ENCODE measurements around the gene ILKAP.

ILKAP gene

DNA sequence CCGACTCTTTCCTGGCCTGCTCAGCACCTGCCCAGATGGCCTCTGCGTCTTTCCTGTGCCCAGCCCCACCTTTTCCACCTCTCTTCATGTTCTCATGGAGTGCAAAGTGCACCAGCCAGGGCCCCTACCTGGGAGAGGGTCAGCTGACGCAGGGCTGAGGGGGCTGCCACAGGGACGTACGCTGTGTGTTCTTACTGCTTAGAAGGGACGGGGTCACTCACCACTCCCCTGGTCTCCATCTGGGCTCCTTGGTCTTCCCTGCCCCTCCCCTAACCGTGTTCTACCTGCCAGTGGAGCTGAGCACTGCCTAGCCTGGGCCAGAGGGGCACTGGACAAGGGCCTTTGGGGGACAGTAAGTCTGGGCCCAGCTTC is 36.2 kb downstream of the ILKAP start:
- Histone ChIP-seq H2AFZ (ENCODE audit: low read length) (no peak overlapping the region), H3K9me3 (replicated peaks; ENCODE audit: insufficient read depth, low read length) (no peaks in the 10 kb centered on the region), H3K79me2 (ENCODE audit: low read length) (no peaks in the 10 kb centered on the region), H3K9ac (ENCODE audit: low read length) (no peak overlapping the region), H3K27me3 (replicated peaks; ENCODE audit: insufficient read depth, low read length) (no peaks in the 10 kb centered on the region), H3K4me1 (ENCODE audit: low read length) (no peaks in the 10 kb centered on the region), H3K9me2 (replicated peaks; ENCODE audit: insufficient read depth, low read length) (no peaks in the 10 kb centered on the region), H4K20me1 (ENCODE audit: insufficient read depth, low read length) (no peaks in the 10 kb centered on the region), H3K4me2 (ENCODE audit: low read depth, low read length) (no peak overlapping the region), H3K27ac (ENCODE audit: low read length) (no peak overlapping the region), H3F3A (ENCODE audit: insufficient read depth, low read length) (no peaks in the 10 kb centered on the region), H3K36me3 (replicated peaks; ENCODE audit: insufficient read depth, low read length) (no peaks in the 10 kb centered on the region), H3K4me3 (ENCODE audit: low read length) (no peak overlapping the region)
- no peak for DNase-seq
- TF ChIP-seq, protein P1, sequence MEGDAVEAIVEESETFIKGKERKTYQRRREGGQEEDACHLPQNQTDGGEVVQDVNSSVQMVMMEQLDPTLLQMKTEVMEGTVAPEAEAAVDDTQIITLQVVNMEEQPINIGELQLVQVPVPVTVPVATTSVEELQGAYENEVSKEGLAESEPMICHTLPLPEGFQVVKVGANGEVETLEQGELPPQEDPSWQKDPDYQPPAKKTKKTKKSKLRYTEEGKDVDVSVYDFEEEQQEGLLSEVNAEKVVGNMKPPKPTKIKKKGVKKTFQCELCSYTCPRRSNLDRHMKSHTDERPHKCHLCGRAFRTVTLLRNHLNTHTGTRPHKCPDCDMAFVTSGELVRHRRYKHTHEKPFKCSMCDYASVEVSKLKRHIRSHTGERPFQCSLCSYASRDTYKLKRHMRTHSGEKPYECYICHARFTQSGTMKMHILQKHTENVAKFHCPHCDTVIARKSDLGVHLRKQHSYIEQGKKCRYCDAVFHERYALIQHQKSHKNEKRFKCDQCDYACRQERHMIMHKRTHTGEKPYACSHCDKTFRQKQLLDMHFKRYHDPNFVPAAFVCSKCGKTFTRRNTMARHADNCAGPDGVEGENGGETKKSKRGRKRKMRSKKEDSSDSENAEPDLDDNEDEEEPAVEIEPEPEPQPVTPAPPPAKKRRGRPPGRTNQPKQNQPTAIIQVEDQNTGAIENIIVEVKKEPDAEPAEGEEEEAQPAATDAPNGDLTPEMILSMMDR (IDR thresholded peaks at IDR 0.05; ENCODE audit: low read length) = no peak
- no peak for TF ChIP-seq EZH2phosphoT487 (IDR thresholded peaks at IDR 0.05; ENCODE audit: low read length)
- TF ChIP-seq EZH2 (optimal IDR thresholded peaks at IDR 0.05; ENCODE audit: low read depth, low read length) = no peak

DNA sequence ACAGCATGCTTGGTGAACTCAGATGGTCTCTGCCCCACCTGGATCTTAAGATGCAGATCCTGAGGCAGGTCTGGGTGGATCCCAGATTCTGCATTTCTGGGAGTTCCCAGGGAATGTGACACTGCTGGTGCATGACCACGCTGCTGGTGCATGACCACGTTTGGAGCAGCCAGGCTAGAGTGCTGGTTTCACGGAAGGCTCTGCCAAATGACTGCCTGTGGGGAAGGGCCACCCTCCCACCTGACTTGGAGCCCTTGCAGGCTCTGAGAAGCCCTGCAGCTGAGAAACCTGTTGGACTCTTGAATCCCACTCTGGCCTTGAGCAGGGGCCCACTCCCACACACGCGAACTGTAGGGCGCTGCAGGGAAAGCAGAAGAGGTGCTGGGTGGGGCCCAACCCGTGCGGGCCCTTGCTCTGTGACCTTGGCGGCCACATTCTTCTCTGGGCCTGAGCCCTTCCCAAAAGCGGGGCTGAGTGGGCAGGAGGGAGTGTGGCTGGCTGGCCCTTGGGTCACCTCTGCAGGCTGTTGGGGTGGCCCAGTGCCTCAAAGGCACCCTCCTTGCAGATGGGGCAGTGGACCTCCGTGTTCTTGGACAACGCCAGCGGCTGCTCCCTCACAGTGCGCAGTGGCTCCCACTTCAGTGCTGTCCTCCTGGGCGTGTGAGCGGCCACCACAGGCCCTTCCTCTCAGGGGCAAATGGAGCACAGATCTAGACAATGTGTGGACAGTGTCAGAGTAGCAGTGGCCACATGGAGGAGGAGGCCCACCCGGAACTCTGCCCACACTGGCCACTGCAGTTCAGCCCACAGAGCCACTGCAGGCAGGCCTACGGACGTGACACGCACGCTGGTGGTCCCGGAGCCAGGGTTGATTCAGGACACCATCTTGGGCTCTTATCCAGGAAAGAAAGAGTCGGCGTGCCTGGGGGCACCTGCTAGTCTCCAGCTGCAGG is 36.8 kb downstream of the ILKAP start:
- Histone ChIP-seq H3K9ac (ENCODE audit: low read length) (no peak overlapping the region), H3K27me3 (replicated peaks; ENCODE audit: insufficient read depth, low read length) (no peaks in the 10 kb centered on the region), H3K9me2 (replicated peaks; ENCODE audit: insufficient read depth, low read length) (no peaks in the 10 kb centered on the region), H2AFZ (ENCODE audit: low read length) (no peak overlapping the region), H3F3A (ENCODE audit: insufficient read depth, low read length) (no peaks in the 10 kb centered on the region), H3K4me3 (ENCODE audit: low read length) (no peak overlapping the region), H3K27ac (ENCODE audit: low read length) (no peak overlapping the region), H3K4me2 (ENCODE audit: low read depth, low read length) (no peak overlapping the region), H3K4me1 (ENCODE audit: low read length) (no peaks in the 10 kb centered on the region), H3K79me2 (ENCODE audit: low read length) (no peaks in the 10 kb centered on the region), H4K20me1 (ENCODE audit: insufficient read depth, low read length) (no peaks in the 10 kb centered on the region), H3K9me3 (replicated peaks; ENCODE audit: insufficient read depth, low read length) (no peaks in the 10 kb centered on the region), H3K36me3 (replicated peaks; ENCODE audit: insufficient read depth, low read length) (no peaks in the 10 kb centered on the region)
- no peak for DNase-seq
- no peak for TF ChIP-seq EZH2 (optimal IDR thresholded peaks at IDR 0.05; ENCODE audit: low read depth, low read length)
- TF ChIP-seq EZH2phosphoT487 (IDR thresholded peaks at IDR 0.05; ENCODE audit: low read length) = no peak
- TF ChIP-seq, protein P1 (IDR thresholded peaks at IDR 0.05; ENCODE audit: low read length) = no peak

DNA sequence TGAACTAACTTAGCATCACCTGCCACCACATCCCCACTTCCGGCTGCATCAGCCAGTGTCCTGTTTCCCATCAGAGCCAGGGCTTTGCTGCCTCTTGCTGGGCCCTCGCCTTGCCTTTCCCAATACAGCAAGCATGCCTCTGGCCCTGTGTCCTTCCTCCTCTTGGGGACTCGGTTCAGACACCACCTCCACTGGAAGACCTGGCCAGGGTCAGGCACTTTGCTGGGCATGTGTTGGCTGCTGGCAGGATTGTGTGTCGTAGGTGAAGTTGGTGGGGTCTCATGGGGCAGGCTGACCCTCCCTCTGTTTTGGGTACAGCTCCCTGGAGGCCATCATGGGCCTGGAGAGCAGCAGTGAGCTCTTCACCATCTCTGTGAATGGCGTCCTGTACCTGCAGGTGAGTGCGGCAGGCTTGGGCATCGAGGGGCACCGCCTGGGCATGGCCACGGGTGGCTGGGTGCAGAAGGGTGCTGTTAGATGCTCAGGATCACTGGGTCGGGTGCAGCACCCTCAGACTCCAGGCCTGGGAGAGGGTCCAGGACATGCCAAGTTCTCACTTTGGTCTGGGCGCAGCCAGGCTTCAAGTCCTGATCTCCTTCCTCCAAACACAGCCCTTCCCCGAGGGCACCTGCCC is 38.1 kb downstream of the ILKAP start:
- no peaks in the 10 kb centered on the region for H3K36me3 ChIP-seq (replicated peaks; ENCODE audit: insufficient read depth, low read length)
- H3K9me3 ChIP-seq (replicated peaks; ENCODE audit: insufficient read depth, low read length) = no peaks in the 10 kb centered on the region
- H3K9me2 ChIP-seq (replicated peaks; ENCODE audit: insufficient read depth, low read length) = no peaks in the 10 kb centered on the region
- H3K4me1 ChIP-seq (ENCODE audit: low read length) = no peaks in the 10 kb centered on the region
- no peak overlapping the region for H3K27ac ChIP-seq (ENCODE audit: low read length)
- H3K27me3 ChIP-seq (replicated peaks; ENCODE audit: insufficient read depth, low read length) = no peaks in the 10 kb centered on the region
- no peaks in the 10 kb centered on the region for H4K20me1 ChIP-seq (ENCODE audit: insufficient read depth, low read length)
- no peaks in the 10 kb centered on the region for H3K79me2 ChIP-seq (ENCODE audit: low read length)
- DNase-seq = no peak
- no peak overlapping the region for H3K4me3 ChIP-seq (ENCODE audit: low read length)
- H3F3A ChIP-seq (ENCODE audit: insufficient read depth, low read length) = no peaks in the 10 kb centered on the region
- no peak overlapping the region for H3K4me2 ChIP-seq (ENCODE audit: low read depth, low read length)
- TF ChIP-seq EZH2phosphoT487 (IDR thresholded peaks at IDR 0.05; ENCODE audit: low read length) (no peak), EZH2 (optimal IDR thresholded peaks at IDR 0.05; ENCODE audit: low read depth, low read length) (no peak)
- TF ChIP-seq, protein P1 (IDR thresholded peaks at IDR 0.05; ENCODE audit: low read length) = no peak
- no peak overlapping the region for H3K9ac ChIP-seq (ENCODE audit: low read length)
- no peak overlapping the region for H2AFZ ChIP-seq (ENCODE audit: low read length)

Data from MM.1S (cell line).